GM12873 (cell line): ENCODE measurements around the gene EYA4.

ENCODE experiments used
- TF ChIP-seq, protein P1 (sequence below): IDR thresholded peaks from 2 replicates; pipeline ENCODE4 v1.5.1; 2012; ENCODE audit warnings: low read depth, mild to moderate bottlenecking, moderate library complexity, low read length, control low read depth; ENCODE audit not compliant: insufficient read depth; ENCODE audit errors: missing control alignments

EYA4 gene

DNA sequence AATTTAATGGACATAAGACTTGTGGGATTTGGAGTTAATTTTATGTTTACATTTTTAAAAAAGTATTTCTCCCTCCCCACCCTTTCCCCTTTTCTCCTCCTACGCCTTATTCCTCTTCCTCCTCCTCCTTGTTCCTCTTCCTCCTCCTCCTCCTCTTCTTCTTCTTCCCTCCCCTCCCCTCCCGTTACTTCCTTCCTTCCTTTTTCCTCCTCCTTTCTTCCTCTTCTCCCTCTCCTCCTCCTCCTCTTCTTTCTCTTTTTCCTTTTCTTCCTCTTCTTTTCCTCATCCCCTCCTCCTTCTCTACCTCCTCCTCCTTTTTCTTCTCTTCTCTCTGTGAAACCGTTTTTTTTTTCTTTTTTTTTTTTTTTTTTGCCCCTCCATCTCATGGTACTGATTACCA is 139.6 kb downstream of the EYA4 start:
- TF ChIP-seq, protein P1, sequence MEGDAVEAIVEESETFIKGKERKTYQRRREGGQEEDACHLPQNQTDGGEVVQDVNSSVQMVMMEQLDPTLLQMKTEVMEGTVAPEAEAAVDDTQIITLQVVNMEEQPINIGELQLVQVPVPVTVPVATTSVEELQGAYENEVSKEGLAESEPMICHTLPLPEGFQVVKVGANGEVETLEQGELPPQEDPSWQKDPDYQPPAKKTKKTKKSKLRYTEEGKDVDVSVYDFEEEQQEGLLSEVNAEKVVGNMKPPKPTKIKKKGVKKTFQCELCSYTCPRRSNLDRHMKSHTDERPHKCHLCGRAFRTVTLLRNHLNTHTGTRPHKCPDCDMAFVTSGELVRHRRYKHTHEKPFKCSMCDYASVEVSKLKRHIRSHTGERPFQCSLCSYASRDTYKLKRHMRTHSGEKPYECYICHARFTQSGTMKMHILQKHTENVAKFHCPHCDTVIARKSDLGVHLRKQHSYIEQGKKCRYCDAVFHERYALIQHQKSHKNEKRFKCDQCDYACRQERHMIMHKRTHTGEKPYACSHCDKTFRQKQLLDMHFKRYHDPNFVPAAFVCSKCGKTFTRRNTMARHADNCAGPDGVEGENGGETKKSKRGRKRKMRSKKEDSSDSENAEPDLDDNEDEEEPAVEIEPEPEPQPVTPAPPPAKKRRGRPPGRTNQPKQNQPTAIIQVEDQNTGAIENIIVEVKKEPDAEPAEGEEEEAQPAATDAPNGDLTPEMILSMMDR = no peak

DNA sequence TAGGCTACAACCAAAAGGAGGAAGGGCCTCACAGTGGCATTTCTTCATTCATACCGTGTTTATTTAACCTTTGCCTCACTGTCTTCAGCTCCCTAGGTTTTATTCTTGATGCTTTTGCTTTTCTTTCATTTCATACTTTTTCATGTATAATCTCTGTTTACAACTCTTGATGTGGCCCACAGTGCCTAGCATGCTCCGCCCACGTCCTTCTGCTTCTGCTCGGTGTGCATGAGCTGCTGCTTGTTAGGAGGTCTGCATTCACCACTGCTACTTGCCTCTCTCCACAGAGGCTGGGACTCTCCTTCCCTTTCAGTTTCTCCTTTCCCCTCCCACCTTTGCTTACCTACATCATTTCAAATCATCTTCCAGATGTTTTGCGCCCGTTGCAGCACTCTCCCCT is 147.6 kb downstream of the EYA4 start:
- TF ChIP-seq, protein P1 = no peak

DNA sequence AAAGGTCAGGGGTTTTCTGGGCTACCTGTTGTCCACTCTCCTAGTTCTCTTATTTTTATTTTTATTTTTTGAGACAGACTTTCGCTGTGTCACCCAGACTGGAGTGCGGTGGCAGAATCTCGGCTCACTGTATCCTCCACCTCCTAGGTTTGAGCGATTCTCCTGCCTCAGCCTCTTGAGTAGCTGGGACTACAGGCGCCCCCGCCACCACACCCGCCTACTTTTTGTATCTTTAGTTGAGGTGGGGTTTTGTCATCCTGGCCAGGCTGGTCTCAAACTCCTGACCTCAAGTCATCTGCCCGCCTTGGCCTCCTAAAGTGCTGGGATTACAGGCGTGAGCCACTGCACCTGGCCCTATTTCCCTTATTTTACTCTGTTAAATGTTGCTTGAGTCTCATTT is 149.0 kb downstream of the EYA4 start:
- TF ChIP-seq, protein P1 = no peak

DNA sequence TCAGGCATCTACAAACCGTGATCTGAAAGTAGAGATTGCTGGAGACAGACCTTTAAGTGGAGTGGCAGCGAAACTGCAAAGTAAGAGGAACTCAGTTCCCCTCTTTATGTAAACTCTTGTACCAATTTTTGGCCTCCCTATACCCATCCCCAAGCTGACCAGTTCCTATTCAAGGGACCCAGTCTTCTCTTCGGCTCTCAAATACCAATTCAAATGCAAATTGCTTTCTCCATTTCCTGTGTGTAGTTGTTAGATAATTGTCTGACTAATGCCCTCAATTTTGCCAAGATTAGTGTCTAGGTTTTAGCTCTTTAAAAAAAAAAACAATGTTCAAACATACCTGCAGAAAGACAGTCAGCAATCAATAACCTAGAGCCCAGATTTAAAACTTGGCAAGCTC is 150.9 kb downstream of the EYA4 start:
- TF ChIP-seq, protein P1 = no peak

DNA sequence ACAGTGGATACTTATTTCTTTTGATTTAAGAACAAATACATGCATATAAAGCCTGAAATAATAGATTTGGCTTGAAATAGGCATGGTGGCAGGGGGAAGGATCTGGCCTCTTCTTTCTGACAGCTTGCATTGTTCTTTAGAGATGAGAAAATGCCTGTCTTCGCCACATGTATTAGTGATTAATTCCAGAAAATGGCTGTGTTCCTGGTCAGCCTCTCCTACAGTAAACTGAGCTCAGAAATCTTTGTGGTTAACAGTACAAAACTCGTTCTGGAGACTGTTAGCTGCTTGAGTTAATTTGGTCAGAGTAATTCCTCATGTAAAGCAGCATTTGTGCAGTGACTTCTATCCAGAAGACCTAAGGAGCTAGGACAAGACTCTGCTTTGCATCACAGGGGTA is 151.5 kb downstream of the EYA4 start:
- TF ChIP-seq, protein P1 = no peak

DNA sequence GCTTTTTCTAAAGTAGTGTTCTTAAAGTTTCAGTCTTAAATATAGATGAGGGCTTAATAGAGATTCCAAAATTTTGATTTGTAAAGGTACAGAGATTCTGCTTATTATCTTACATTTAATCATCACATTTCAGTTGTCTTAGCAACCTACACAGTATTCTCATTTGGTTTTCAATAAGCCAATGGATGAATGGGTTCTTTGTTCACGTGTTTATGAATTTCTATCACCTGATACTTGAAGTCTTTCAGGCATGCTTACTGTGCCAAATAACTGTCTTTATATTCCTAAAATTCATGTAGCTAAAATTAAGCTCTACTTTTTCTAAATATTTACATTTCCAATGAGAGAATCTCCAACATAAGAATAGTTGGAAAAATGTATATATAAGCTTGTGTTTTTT is 152.7 kb downstream of the EYA4 start:
- TF ChIP-seq, protein P1 = no peak

DNA sequence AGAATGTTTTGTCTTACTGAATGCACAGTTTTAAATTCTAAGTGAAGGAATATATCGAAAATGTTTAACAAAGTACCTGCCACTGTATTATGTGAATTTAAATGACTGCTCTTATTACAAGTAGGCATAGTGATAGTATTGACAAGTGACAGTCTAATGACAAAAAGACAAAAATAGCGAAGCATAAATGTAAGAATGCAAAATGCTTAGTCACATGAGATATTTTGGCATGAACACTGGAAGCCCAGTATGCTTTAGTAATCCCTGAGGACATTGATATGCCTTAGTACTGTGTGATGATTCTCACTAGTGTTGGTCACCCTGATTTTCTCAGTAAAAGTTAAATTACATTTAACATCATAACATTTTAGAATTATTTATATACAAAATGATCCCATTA is 153.5 kb downstream of the EYA4 start:
- TF ChIP-seq, protein P1 = no peak
